22Rv1 (cell line): ENCODE results near the gene NPEPL1.
"Not testable (repeated sequence)": the region's sequence is repeated elsewhere in the genome, so short reads cannot be mapped to it uniquely, and the experiment has no call there.

Experiments
- CTCF ChIP-seq: fragments of 450-650 bp; IDR thresholded peaks from 2 replicates; pipeline ENCODE4 v1.5.1; 2017; ENCODE audit warnings: mild to moderate bottlenecking
- ZFX ChIP-seq: fragments of 450-650 bp; IDR thresholded peaks from 2 replicates; pipeline ENCODE4 v1.6.1; 2017; ENCODE audit warnings: antibody characterized with exemption, borderline replicate concordance

DNA sequence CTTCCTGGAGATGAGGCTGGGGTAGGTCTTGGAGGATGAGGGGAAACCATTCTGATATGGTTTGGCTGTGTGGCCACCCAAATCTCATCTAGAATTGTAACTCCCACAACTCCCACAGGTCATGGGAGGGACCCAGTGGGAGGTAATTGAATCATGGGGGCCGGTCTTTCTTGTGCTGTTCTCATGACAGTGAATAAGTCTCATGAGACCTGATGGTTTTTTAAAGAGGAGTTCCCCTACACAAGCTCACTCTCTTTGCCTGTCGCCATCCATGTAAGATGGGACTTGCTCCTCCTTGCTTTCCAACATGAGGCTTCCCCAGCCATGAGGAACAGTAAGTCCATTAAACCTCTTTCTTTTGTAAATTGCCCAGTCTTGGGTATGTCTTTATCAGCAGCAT, 58.1 kb downstream of the NPEPL1 start:
- not testable (repeated sequence) for TF ChIP-seq CTCF, ZFX
